Measurements from ENCODE around the gene SLC39A9.
A peak's percentile ranks its signal among the peaks of the same experiment; 100 is the strongest.
"Not testable (repeated sequence)": the region's sequence is repeated elsewhere in the genome, so short reads cannot be mapped to it uniquely, and the experiment has no call there.

SLC39A9 gene

GRCh38 chr14:69399750-69400149, 1.3 kb downstream of the SLC39A9 start:
- H3K4me1 ChIP-seq (ENCODE audit: control insufficient read depth, insufficient read depth, low read length) = peaks cover 27% of the 10 kb centered on the region
- peak overlapping the region; percentile 93 for H3K4me2 ChIP-seq (ENCODE audit: low read length)
- H3K9me3 ChIP-seq (replicated peaks; ENCODE audit: low read length) = no peaks in the 10 kb centered on the region
- H3K36me3 ChIP-seq (ENCODE audit: insufficient read depth, low read length) = peaks cover 14% of the 10 kb centered on the region
- H3K27me3 ChIP-seq (ENCODE audit: control insufficient read depth, insufficient read depth, low read length) = no peaks in the 10 kb centered on the region
- peak overlapping the region; percentile 93 for H3K9ac ChIP-seq (ENCODE audit: low read depth, low read length)
- H3K4me3 ChIP-seq (ENCODE audit: low read length) = peak overlapping the region; percentile 88

- peaks cover 10% of the 10 kb centered on the region for H3K36me3 ChIP-seq (ENCODE audit: insufficient read depth, low read length)
- H3K4me2 ChIP-seq (ENCODE audit: low read length) = peak overlapping the region; percentile 93
- H3K9ac ChIP-seq (ENCODE audit: low read depth, low read length) = peak overlapping the region; percentile 15
- no peaks in the 10 kb centered on the region for H3K9me3 ChIP-seq (replicated peaks; ENCODE audit: low read length)
- no peaks in the 10 kb centered on the region for H3K27me3 ChIP-seq (ENCODE audit: control insufficient read depth, insufficient read depth, low read length)
- H3K4me3 ChIP-seq (ENCODE audit: low read length) = peak overlapping the region; percentile 88
- peaks cover 27% of the 10 kb centered on the region for H3K4me1 ChIP-seq (ENCODE audit: control insufficient read depth, insufficient read depth, low read length)
Measured at GRCh38 chr14:69400154-69400553, 1.7 kb downstream of the SLC39A9 start.

GRCh38 chr14:69401841-69402240, 3.3 kb downstream of the SLC39A9 start:
- Histone ChIP-seq H3K4me3 (ENCODE audit: low read length) (peak overlapping the region; percentile 88), H3K9me3 (replicated peaks; ENCODE audit: low read length) (no peaks in the 10 kb centered on the region), H3K4me2 (ENCODE audit: low read length) (peak overlapping the region; percentile 93), H3K36me3 (ENCODE audit: insufficient read depth, low read length) (no peaks in the 10 kb centered on the region), H3K9ac (ENCODE audit: low read depth, low read length) (no peak overlapping the region), H3K4me1 (ENCODE audit: control insufficient read depth, insufficient read depth, low read length) (peaks cover 23% of the 10 kb centered on the region), H3K27me3 (ENCODE audit: control insufficient read depth, insufficient read depth, low read length) (no peaks in the 10 kb centered on the region)

- Histone ChIP-seq H3K36me3 (ENCODE audit: insufficient read depth, low read length) (no peaks in the 10 kb centered on the region), H3K27me3 (ENCODE audit: control insufficient read depth, insufficient read depth, low read length) (no peaks in the 10 kb centered on the region), H3K9me3 (replicated peaks; ENCODE audit: low read length) (no peaks in the 10 kb centered on the region), H3K4me3 (ENCODE audit: low read length) (no peak overlapping the region), H3K9ac (ENCODE audit: low read depth, low read length) (no peak overlapping the region), H3K4me1 (ENCODE audit: control insufficient read depth, insufficient read depth, low read length) (peaks cover 17% of the 10 kb centered on the region), H3K4me2 (ENCODE audit: low read length) (no peak overlapping the region)
Measured at GRCh38 chr14:69404478-69404877, 6.0 kb downstream of the SLC39A9 start.

- Histone ChIP-seq H3K9me3 (replicated peaks; ENCODE audit: low read length) (no peaks in the 10 kb centered on the region), H3K36me3 (ENCODE audit: insufficient read depth, low read length) (no peaks in the 10 kb centered on the region), H3K4me1 (ENCODE audit: control insufficient read depth, insufficient read depth, low read length) (peaks cover 13% of the 10 kb centered on the region), H3K9ac (ENCODE audit: low read depth, low read length) (no peak overlapping the region), H3K27me3 (ENCODE audit: control insufficient read depth, insufficient read depth, low read length) (no peaks in the 10 kb centered on the region), H3K4me3 (ENCODE audit: low read length) (no peak overlapping the region), H3K4me2 (ENCODE audit: low read length) (no peak overlapping the region)
Measured at GRCh38 chr14:69404883-69405282, 6.4 kb downstream of the SLC39A9 start.

- Histone ChIP-seq H3K9me3 (replicated peaks; ENCODE audit: low read length) (no peaks in the 10 kb centered on the region), H3K4me1 (ENCODE audit: control insufficient read depth, insufficient read depth, low read length) (peaks cover 5% of the 10 kb centered on the region), H3K4me3 (ENCODE audit: low read length) (no peak overlapping the region), H3K36me3 (ENCODE audit: insufficient read depth, low read length) (no peaks in the 10 kb centered on the region), H3K27me3 (ENCODE audit: control insufficient read depth, insufficient read depth, low read length) (no peaks in the 10 kb centered on the region), H3K4me2 (ENCODE audit: low read length) (no peak overlapping the region), H3K9ac (ENCODE audit: low read depth, low read length) (no peak overlapping the region)
Measured at GRCh38 chr14:69405762-69406161, 7.3 kb downstream of the SLC39A9 start.

GRCh38 chr14:69408331-69408960, 10.0 kb downstream of the SLC39A9 start:
- Histone ChIP-seq H3K4me1 (ENCODE audit: control insufficient read depth, insufficient read depth, low read length) (no peaks in the 10 kb centered on the region), H3K27me3 (ENCODE audit: control insufficient read depth, insufficient read depth, low read length) (no peaks in the 10 kb centered on the region), H3K9ac (ENCODE audit: low read depth, low read length) (no peak overlapping the region), H3K9me3 (replicated peaks; ENCODE audit: low read length) (no peaks in the 10 kb centered on the region), H3K4me3 (ENCODE audit: low read length) (no peak overlapping the region), H3K4me2 (ENCODE audit: low read length) (no peak overlapping the region), H3K36me3 (ENCODE audit: insufficient read depth, low read length) (no peaks in the 10 kb centered on the region)

- Histone ChIP-seq H3K36me3 (ENCODE audit: insufficient read depth, low read length) (no peaks in the 10 kb centered on the region), H3K4me2 (ENCODE audit: low read length) (no peak overlapping the region), H3K9ac (ENCODE audit: low read depth, low read length) (no peak overlapping the region), H3K4me3 (ENCODE audit: low read length) (no peak overlapping the region), H3K4me1 (ENCODE audit: control insufficient read depth, insufficient read depth, low read length) (no peaks in the 10 kb centered on the region), H3K27me3 (ENCODE audit: control insufficient read depth, insufficient read depth, low read length) (no peaks in the 10 kb centered on the region), H3K9me3 (replicated peaks; ENCODE audit: low read length) (no peaks in the 10 kb centered on the region)
Measured at GRCh38 chr14:69413483-69413882, 15.0 kb downstream of the SLC39A9 start.

- H3K9ac ChIP-seq (ENCODE audit: low read depth, low read length); H3K4me3 ChIP-seq (ENCODE audit: low read length); H3K36me3 ChIP-seq (ENCODE audit: insufficient read depth, low read length); H3K4me1 ChIP-seq (ENCODE audit: control insufficient read depth, insufficient read depth, low read length); H3K9me3 ChIP-seq (replicated peaks; ENCODE audit: low read length); H3K4me2 ChIP-seq (ENCODE audit: low read length); H3K27me3 ChIP-seq (ENCODE audit: control insufficient read depth, insufficient read depth, low read length): not testable (repeated sequence)
Measured at GRCh38 chr14:69416087-69416486, 17.6 kb downstream of the SLC39A9 start.

GRCh38 chr14:69423279-69423678, 24.8 kb downstream of the SLC39A9 start:
- Histone ChIP-seq H3K27me3 (ENCODE audit: control insufficient read depth, insufficient read depth, low read length) (no peaks in the 10 kb centered on the region), H3K4me2 (ENCODE audit: low read length) (no peak overlapping the region), H3K9me3 (replicated peaks; ENCODE audit: low read length) (no peaks in the 10 kb centered on the region), H3K9ac (ENCODE audit: low read depth, low read length) (no peak overlapping the region), H3K4me3 (ENCODE audit: low read length) (no peak overlapping the region), H3K36me3 (ENCODE audit: insufficient read depth, low read length) (peaks cover 11% of the 10 kb centered on the region), H3K4me1 (ENCODE audit: control insufficient read depth, insufficient read depth, low read length) (peaks cover 15% of the 10 kb centered on the region)

GRCh38 chr14:69424149-69424923, 25.8 kb downstream of the SLC39A9 start:
- H3K36me3 ChIP-seq (ENCODE audit: insufficient read depth, low read length) = peaks cover 11% of the 10 kb centered on the region
- H3K4me2 ChIP-seq (ENCODE audit: low read length) = no peak overlapping the region
- H3K9me3 ChIP-seq (replicated peaks; ENCODE audit: low read length) = no peaks in the 10 kb centered on the region
- no peaks in the 10 kb centered on the region for H3K27me3 ChIP-seq (ENCODE audit: control insufficient read depth, insufficient read depth, low read length)
- H3K9ac ChIP-seq (ENCODE audit: low read depth, low read length) = no peak overlapping the region
- H3K4me3 ChIP-seq (ENCODE audit: low read length) = no peak overlapping the region
- H3K4me1 ChIP-seq (ENCODE audit: control insufficient read depth, insufficient read depth, low read length) = peaks cover 15% of the 10 kb centered on the region

GRCh38 chr14:69427596-69427995, 29.1 kb downstream of the SLC39A9 start:
- no peak overlapping the region for H3K4me2 ChIP-seq (ENCODE audit: low read length)
- H3K36me3 ChIP-seq (ENCODE audit: insufficient read depth, low read length) = peaks cover 11% of the 10 kb centered on the region
- H3K4me3 ChIP-seq (ENCODE audit: low read length) = no peak overlapping the region
- H3K4me1 ChIP-seq (ENCODE audit: control insufficient read depth, insufficient read depth, low read length) = peaks cover 15% of the 10 kb centered on the region
- H3K9me3 ChIP-seq (replicated peaks; ENCODE audit: low read length) = no peaks in the 10 kb centered on the region
- no peak overlapping the region for H3K9ac ChIP-seq (ENCODE audit: low read depth, low read length)
- H3K27me3 ChIP-seq (ENCODE audit: control insufficient read depth, insufficient read depth, low read length) = no peaks in the 10 kb centered on the region

Data from skeletal muscle satellite cell (primary cell).